ENCODE measurements around the gene LIMS2. TPM values are rescaled to one million over a fixed set of nuclear protein-coding genes. Genes with fewer than 3 reads are reported as not detected.

Gene LIMS2
- total and polyA plus RNA-seq, 2 of the 8 experiments (the other 6 are each of a cell fraction or from before 2014, with no cell fraction given), result 3.3 to 4.8 TPM

DNA sequence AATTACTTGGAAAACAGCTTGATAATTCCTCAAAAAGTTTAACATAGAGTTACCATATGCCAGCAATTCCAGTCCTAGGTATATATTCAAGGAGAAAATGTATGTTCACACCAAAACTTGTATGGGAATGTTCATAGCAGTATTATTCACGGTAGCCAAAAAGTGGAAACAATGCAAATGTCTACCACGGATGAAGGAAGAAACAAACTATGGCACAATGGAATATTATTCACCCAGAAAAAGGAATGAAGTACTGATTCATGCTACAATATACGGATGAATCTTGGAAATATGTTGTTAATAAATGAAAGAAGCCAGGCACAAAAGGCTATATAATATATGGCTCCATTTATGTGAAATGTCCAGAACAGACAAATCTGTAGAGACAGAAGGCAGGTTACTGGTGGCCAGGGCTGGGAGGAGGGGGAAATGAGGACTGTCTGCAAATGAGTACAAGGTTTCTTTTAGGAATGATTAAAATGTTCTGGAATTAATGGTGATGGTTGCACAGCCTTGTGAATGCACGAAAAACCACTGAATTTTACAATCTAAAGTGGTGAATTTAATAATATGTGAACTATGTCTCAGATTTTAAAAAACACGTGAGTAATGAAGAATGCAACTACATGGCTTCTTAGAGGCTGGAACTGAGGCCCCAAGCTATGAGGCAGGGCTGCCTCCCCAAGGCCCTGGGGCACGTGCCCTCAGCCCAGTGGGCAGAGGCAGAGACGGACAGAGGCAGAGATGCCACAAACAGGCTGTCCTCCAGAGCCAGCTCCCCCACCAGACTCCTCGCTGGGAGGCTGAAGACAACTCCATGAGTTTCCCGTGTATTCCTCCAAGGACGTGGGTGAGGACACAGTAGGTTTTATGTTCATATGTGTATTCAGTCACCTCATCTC is 5.0 kb downstream of the LIMS2 start:
- no peak for DNase-seq (ENCODE audit: low read depth in 1 of 2, low spot score in 2 of 2)
- Histone ChIP-seq H2BK5ac (ENCODE audit: low read depth, low read length) (no peak overlapping the region), H3K18ac (ENCODE audit: extremely low read depth, low read length) (no peak overlapping the region), H2BK20ac (ENCODE audit: low read length) (no peak overlapping the region), H2BK12ac (ENCODE audit: low read depth, low read length) (no peak overlapping the region), H3K4me1 (replicated peaks in 1 of 4; ENCODE audit: control insufficient read depth in 3 of 4, insufficient read depth in 4 of 4, low read length in 3 of 4) (no peaks in the 10 kb centered on the region; a peak in 1 of 7 replicates), H3K79me2 (ENCODE audit: control insufficient read depth in 1 of 2, insufficient read depth in 2 of 2, low read length in 2 of 2) (no peaks in the 10 kb centered on the region), H2BK120ac (replicated peaks; ENCODE audit: low read depth, low read length) (no peak overlapping the region), H2AK5ac (ENCODE audit: low read depth, low read length) (0 out of 2 replicates have a peak overlapping the region, but pooled peaks have one; percentile 24), H2AFZ (ENCODE audit: low read length) (no peak overlapping the region), H3K79me1 (ENCODE audit: low read depth, low read length) (peaks cover 2% of the 10 kb centered on the region; the same call in 1 of the 2 replicates), H3K27me3 (replicated peaks in 1 of 4; ENCODE audit: control insufficient read depth in 3 of 4, extremely low read depth in 1 of 4, insufficient read depth in 3 of 4, low read length in 3 of 4) (peaks cover 9 to 39% (median 21%) of the 10 kb centered on the region in 4 experiments), H3K14ac (ENCODE audit: insufficient read length) (no peak overlapping the region), H3K27ac (ENCODE audit: low read depth, low read length) (no peak overlapping the region), H3K9me3 (ENCODE audit: insufficient read depth in 2 of 2, low read depth in 1 of 2, low read length in 1 of 2) (no peaks in the 10 kb centered on the region), H4K8ac (ENCODE audit: extremely low read depth, insufficient read depth, low read length) (no peak overlapping the region), H4K5ac (ENCODE audit: insufficient read length, low read depth, low read length) (no peak overlapping the region), H3K4me2 (ENCODE audit: insufficient read depth in 1 of 2, low read depth in 2 of 2, low read length in 2 of 2) (no peak overlapping the region), H3K9ac (replicated peaks in 1 of 4; ENCODE audit: extremely low read depth in 1 of 4, low read depth in 3 of 4, low read length in 3 of 4) (no peak overlapping the region), H4K91ac (replicated peaks; ENCODE audit: insufficient read length, low read length) (no peak overlapping the region), H3K4me3 (ENCODE audit: extremely low read depth in 1 of 4, insufficient read depth in 2 of 4, low read depth in 3 of 4, low read length in 4 of 4) (no peak overlapping the region), H2BK15ac (ENCODE audit: low read length) (no peak overlapping the region), H3K56ac (replicated peaks; ENCODE audit: insufficient read length, low read depth, low read length) (no peak overlapping the region), H4K20me1 (replicated peaks in 1 of 2; ENCODE audit: control insufficient read depth in 1 of 2, insufficient read depth in 2 of 2, low read length in 2 of 2) (no peaks in the 10 kb centered on the region), H3K36me3 (ENCODE audit: control insufficient read depth in 2 of 4, insufficient read depth in 4 of 4, low read length in 3 of 4) (no peaks in the 10 kb centered on the region), H3K23me2 (ENCODE audit: low read depth, low read length) (peaks cover 2% of the 10 kb centered on the region; the same call in 1 of the 2 replicates), H3K4ac (replicated peaks; ENCODE audit: insufficient read length, low read depth, low read length) (no peak overlapping the region), H3K23ac (ENCODE audit: insufficient read length) (no peak overlapping the region)
- POLR2A ChIA-PET (ENCODE audit: partially characterized antibody), result no interaction called here
- CTCF ChIA-PET (ENCODE audit: partially characterized antibody), result no interaction called here
- no peak for FAIRE-seq
- WGBS, 2 experiments (ENCODE audit: extremely low coverage in 1 of 2, insufficient coverage in 1 of 2, insufficient read length in 1 of 2, insufficient replicate concordance in 2 of 2, low coverage in 1 of 2, low lambda C conversion rate in 2 of 2, missing lambda C conversion rate in 1 of 2), result 92% methylated on average over 10 of the region's 10 CpGs; no CpG with 5 or more reads in 1 of the 2 experiments
- TF ChIP-seq RBBP5 (IDR thresholded peaks at IDR 0.05; ENCODE audit: borderline replicate concordance, low read depth, low read length), result no peak
- TF ChIP-seq TAF7 (optimal IDR thresholded peaks at IDR 0.05; ENCODE audit: borderline replicate concordance, low read depth, low read length), result no peak
- TF ChIP-seq RAD21 (IDR thresholded peaks at IDR 0.05 in 1 of 2, conservative IDR thresholded peaks at IDR 0.05 in 1 of 2; ENCODE audit: low read depth in 2 of 2, low read length in 2 of 2), result no peak
- TF ChIP-seq NRF1 (IDR thresholded peaks at IDR 0.05; ENCODE audit: low read depth, low read length), result no peak
- no peak for TF ChIP-seq SIX5 (IDR thresholded peaks at IDR 0.05; ENCODE audit: low read depth, low read length)
- TF ChIP-seq RFX5 (IDR thresholded peaks at IDR 0.05; ENCODE audit: borderline replicate concordance, low read depth, low read length), result no peak
- TF ChIP-seq EP300 (IDR thresholded peaks at IDR 0.05; ENCODE audit: borderline replicate concordance in 1 of 2, low read depth in 2 of 2, low read length in 2 of 2), result no peak
- TF ChIP-seq YY1 (IDR thresholded peaks at IDR 0.05; ENCODE audit: low read depth, low read length), result no peak
- TF ChIP-seq KDM4A (IDR thresholded peaks at IDR 0.05; ENCODE audit: low read depth, low read length, severe bottlenecking), result no peak
- TF ChIP-seq BCL11A (IDR thresholded peaks at IDR 0.05; ENCODE audit: low read depth in 2 of 2, low read length in 2 of 2), result no peak
- TF ChIP-seq MAFK (IDR thresholded peaks at IDR 0.05; ENCODE audit: low read depth, low read length), result no peak
- no peak for TF ChIP-seq ASH2L (IDR thresholded peaks at IDR 0.05; ENCODE audit: low read length)
